ENCODE data around the gene PRSS53.
A peak's percentile ranks its signal among the peaks of the same experiment; 100 is the strongest.

The PRSS53 gene

DNA sequence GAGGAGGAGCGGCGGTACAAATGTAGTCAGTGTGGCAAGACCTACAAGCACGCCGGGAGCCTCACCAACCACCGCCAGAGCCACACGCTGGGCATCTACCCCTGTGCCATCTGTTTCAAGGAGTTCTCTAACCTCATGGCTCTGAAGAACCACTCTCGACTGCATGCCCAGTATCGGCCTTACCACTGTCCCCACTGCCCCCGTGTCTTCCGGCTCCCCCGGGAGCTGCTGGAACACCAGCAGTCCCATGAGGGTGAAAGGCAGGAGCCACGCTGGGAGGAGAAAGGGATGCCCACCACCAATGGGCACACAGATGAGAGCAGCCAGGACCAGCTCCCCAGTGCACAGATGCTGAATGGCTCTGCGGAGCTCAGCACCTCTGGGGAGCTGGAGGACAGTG is 11.7 kb downstream of the PRSS53 start:
- no peak for DNase-seq

DNA sequence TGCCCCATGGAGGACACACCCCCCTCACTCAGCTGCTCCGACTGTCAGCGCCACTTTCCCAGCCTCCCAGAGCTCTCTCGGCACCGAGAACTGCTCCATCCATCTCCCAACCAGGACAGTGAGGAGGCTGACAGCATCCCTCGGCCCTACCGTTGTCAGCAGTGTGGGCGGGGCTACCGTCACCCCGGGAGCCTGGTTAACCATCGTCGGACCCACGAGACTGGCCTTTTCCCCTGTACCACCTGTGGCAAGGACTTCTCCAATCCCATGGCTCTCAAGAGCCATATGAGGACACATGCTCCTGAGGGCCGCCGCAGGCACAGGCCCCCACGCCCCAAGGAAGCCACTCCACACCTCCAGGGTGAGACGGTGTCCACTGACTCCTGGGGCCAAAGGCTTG is 12.4 kb downstream of the PRSS53 start:
- DNase-seq = no peak

DNA sequence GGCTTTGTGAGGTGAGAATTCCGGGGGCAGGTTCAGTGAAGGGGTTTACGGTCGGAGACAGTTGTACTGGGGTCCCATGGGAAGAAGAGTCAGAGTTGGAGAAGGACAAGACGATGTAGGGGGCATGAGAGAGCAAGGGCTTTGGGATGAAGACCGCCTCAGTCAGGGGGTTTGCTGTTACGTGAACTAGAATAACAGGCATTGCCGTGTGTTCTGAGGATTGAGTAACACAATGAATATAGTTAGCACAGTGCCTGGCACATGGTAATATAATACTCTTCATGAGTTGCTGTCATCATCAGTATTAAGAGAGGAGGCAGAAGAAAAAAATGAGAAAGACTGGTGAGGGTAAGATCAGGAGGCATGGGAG is 13.9 kb downstream of the PRSS53 start:
- DNase-seq = no peak

DNA sequence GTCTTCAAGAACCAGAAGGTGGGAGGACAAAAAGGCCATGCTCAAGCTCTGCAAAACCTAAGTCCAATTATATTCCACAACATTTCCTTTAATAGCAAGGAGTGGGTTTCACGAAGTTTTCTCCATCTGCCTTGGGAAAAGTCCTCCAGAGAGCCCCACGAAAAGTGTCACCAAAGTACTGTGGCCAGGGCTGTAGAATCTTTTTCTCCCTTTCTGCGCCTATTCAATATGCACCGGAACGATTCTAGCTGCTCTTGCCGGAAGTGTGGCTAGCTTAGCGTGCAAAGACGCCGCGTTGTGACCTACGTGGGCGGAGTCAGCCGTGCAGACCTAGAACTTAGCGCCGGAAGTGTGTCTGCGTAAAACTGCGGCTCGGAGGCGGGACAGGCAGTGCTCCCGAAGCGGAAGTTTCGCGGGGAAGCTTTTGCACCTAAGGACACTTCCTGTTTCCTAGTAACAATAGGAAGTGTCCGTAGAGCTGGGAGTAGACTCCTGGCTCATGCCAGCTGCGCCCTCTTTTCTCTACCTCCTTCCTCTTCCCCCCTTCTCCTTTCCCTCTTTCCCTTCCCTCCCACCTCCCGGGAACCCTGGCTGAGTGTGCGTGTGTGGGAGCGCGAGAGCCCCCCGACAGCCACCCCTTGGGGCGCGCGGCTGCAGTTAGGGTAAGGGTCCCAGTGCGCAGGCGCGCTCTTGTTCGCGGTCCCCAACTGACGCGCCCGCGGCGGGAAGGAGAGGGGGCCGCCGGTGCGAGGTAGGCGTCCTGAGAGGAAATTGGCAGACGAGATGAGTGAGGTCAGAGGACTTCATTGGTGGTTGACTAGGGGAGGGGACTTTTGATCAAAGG is 14.6 kb downstream of the PRSS53 start, which contains the start of the genes ZNF646 and ZNF668:
ZNF646 (plus strand) TSS at position 453 of the 844 bp plus-strand sequence. CDS start 1,903 bp downstream, outside the sequence.
ZNF668 (minus strand) TSS at position 271 of the 844 bp plus-strand sequence. CDS start 9,781 bp downstream, outside the sequence.
- peak; percentile 92 to 95 (median 94) for DNase-seq

DNA sequence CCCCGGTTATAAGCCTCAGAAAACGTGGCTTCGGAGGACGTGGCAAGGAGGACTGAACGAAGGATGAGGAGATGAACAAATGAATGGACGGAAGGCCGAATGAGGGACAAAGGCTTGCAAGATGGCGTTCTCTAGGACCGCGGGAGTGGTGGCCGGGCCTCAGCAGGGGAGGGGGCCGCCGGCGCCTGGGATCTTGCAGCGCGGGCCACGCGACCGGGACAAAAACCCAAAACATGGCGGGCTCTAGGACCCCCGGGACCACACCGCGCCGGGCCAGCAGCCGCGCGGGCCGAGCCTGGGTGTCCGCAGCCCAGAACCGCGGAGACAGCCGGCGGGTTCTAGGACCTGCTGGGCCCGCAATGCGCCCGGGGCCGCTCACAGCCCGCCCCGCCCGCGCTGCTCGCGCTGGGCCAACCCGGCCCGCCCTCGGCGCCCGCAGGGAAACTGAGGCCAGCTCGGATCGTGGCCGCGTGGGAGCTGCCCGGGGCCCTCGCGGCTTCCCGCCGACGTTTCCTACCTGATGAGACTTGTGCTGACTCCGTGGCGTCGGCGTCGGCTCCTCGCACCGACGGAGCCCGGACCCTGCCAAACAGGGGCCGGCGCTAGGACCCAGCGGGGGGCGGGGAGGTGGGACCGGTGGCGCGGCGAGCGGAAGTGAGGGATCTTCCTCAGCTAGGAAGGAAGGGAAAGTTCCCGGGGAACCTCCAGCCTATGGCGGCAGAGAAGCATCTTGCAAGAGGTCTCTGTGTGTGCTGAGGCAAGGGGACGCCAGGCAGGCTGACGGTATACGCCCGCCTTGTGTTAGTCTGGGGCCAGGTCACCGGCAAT is 15.4 kb downstream of the PRSS53 start:
- DNase-seq = peak; percentile 70 to 75 (median 73)

DNA sequence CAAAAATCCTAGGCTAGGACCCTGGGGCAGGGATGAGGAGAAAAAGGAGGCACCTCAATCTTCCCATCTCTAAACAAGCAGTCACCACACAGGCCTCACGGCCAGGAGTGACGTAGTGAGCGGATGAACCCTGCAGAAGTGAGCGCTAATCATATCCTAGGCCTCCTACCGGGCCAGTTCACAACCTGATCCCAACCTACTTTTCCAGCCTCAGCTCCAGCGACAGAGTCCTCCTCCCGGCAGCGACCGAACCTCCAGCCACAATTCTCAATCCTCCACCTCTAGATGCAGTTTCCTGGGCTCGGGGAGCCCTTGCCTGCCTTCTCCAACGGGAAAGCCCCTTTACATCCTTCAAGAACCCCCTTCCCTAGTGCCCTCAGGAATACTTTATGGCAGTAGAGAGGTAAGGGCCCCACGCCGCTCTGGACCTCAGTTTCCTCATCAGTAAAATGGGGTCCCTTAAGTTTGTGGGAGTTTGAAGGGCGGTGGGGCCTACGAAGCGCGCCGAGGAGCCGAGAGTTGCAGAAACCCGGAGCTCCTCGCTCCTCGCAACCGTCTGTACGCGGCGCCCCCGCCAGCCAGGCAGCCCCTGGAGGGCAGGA is 16.1 kb downstream of the PRSS53 start:
- no peak for DNase-seq

DNA sequence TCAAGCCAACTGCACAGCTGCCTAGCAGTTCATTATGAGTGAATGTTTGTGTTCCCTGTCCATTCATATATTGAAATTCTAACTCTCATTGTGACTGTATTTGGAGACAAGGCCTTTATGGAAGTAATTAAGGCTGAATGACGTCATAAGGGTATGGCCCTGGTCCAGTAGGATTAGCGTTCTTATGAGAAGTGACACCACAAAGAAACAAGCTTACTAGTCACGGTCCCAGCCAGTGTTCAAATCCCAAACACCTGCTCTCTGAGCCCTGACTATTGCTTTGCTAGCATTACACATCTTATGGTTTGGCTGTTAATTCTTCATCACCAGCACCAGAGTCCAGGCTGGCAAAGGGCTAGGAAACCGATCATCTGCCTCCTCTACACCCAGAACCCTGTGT is 16.9 kb downstream of the PRSS53 start:
- DNase-seq = no peak

DNA sequence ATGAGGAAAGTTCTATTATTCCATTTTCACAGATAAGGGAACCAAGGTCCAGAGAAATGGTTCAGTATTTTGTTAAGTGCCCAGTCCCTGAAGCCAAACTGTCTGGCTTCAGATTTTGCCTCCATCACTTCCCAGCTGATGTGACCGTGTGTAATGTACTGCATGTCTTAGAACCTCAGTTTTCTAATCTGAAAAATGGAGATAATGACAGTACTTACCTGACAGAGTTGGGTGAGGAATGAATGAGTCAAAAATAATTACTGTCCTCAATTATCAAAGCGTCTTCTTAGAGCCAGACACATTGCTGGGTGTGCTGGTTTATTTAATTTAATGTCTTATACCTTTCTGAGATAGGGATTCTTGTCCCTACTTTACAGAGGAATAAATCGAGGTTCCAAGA is 21.4 kb downstream of the PRSS53 start:
- DNase-seq = no peak

DNA sequence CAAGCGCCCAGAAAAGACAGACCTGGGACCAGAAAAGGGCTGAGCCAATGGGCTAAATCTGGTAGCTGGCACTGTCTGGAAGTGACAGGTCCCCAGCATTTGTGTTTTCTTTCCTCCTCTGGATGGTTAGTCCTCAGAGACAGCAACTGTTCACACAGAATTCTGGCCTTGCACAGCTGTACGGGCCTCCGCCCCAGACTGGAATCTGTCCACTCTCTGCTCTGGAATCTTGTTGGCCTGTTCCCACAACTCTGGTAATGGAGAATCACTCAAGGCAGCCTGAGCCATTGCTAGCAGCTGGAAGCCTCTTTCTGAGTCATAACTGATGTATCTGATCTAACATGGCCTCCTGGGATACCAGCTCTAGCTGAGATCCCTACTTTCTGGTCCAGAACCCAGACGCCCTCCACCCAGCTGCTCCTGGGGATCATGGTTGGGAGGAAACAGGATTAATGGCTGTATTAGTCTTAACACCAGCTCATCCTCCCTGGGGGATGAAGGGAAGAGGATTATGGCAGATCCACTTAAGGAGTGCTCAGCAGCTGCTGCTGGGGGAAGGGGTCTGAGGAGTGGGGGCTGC is 23.8 kb downstream of the PRSS53 start:
- no peak for DNase-seq

DNA sequence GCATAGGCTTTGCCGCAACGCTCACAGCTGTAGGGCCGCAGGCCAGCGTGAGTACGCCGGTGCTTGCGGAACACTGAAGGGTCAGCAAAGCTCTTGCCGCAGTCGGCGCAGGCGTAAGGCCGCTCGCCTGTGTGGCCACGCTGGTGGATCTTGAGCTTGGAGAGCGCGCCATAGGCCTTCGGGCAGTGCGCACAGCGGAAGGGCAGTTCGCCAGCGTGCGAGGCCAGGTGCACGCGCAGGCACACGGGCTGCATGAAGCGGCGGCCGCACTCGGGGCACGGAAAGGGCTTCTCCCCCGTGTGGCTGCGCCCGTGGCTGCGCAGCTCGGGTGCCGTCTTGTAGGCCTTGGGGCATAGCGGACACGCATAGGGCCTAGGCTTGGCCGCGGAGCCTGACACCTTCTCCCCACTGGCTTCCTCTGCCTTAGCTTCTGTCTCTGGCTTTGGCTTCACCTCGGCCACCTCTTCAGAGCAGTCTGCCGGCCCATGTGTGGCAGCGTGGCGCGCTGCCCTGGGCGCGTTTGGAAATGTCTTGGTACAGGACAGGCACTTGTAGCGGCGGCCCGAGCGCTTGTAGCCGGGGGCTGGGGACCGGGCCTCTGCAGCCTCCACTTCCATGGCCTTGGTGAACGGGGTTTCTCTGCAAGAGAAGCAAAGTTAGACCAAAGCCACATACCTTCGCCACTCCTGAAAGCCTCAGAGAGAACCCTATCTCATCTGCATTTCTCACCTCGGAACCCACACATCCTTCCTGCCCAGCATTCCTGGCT is 24.7 kb downstream of the PRSS53 start:
- DNase-seq = no peak

DNA sequence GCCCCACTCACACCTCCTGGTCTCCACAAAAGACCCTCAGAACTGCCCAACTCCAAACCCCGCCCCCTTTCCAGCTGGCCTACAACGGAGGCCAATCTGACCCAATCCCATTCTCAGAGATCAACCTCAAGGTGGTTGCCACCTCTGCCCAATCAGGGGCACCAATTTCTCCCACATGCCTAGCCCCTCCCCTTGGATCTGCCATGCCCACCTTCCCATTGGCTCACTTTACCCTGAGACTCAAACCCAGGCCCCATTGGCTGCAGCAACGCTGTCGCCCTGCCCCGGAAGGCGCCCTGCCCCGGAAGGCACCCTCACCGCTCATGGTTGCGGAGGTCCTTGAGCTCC is 25.3 kb downstream of the PRSS53 start:
- no peak for DNase-seq

DNA sequence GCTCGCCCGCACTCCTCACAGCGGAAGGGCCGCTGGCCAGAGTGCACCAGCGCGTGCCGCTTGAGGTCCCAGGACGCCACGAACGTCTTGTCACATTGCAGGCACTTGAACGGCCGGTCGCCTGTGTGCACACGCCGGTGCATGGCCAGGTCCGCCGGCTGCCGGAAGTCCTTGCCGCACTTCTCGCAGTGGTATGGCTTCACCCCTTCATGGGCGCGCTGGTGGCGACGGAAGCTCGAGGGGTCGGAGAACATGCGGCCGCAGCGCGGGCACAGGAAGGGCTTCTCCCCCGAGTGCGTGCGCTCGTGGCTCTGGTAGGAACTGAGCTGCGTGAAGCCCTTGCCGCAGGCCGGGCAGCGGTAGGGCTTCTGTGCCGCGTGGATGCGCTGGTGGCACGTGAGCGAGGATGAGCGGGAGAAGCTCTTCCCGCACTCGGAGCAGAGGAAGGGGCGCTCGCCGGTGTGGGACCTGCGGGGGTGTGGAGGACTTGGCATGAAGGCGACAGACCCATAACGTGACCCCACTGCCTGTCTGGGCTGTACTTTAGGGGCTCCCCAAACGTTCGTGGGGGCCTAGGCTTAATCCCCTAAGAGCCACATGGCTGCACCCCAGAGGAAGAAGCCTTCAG is 26.8 kb downstream of the PRSS53 start:
- no peak for DNase-seq

DNA sequence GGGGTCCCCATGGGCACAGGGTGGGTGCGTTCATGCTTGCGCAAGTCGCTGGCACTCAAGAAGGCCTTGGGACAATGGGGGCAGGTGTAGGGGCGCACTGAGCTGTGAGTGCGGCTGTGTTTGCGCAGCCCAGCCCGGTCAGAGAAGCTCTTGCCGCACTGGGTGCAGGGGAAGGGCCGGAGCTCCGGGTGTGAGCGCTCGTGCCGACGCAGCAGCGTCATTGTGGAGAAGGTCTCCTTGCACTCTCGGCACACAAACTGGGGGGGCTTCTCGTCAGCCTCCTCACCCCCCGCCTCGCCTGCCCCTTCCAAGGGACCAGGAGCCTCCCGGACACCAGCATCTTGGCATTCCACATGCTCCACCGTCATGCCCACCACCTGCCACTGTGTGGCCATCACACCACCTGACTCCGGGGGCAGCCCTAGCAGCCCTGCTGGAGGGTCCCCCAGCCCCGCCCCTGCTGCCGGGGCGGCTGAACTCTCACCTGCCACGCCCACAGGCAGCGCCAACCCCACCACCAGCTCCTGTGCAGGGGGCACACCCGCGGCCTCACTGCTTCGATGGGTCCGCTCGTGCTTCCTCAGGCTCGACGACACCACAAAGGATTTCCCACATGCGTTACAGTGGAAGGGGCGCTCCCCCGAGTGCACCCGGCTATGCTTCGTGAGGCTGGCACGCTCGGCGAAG is 27.5 kb downstream of the PRSS53 start:
- DNase-seq = no peak

DNA sequence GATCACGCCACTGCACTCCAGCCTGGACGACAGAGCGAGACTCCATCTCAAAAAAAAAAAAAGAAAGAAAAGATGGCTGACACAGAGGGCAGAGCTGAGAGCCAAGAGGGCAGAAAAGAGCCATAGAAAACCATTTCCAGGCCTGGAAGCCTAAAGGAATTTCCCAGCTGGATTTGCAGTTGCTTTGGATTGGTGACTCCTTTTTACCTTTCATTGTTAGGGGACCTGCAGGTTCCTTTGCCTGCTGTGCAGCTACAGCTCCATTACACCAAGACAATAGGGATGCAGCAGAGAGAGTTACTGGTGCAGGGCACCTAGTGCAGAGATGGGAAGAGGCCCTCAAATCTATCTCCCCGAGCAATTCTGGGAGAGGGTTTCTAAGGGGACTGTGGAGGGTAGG is 33.1 kb downstream of the PRSS53 start:
- no peak for DNase-seq

DNA sequence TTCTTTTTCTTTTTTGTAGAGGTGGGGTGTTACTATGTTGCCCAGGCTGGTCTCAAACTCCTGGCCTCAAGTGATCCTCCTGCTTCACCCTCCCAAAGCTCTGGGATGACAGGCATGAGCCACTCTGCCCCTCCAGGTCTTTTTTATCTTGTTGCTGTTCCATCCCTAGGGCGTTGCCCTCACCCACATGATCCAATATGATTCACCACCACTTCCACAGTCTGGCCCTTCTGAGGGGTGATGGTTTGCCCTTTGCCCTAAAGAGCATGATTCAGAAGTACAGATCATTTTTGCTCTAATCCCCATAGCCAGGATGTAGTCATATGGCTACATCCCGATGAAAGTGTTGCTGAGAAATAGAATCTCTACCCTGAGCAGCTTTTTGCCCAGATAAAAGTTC is 36.6 kb downstream of the PRSS53 start:
- DNase-seq = no peak

DNA sequence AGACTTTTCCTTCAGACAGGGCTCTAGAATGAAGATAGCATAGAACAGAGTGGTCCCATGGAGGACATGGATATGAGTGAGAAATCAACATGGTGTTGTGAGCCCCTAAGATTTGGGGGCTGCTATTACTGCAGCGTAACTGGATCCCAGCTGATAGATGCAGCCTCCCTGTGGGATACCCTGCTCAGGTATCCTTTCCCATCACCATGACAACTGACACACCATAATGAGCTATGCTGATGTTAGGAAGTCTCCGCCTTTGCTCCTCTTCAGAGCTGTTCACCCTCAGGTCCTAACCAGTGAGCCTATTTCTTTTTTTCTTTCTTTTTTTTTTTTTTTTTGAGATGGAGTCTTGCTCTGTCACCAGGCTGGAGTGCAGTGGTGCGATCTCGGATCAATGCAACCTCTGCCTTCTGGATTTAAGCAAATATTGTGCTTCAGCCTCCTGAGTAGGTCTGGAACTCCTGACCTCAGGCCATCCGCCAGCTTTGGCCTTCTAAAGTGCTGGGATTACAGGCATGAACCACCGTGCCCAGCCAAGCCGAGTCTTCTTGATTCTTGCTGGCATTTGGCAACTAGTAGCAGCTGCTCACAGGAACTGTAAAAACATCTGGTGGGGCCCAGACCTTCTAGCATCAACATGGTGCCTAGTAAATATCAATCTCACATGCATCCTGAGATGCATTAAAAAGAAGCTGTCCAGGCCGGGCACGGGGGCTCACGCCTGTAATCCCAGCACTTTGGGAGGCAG is 38.3 kb downstream of the PRSS53 start:
- DNase-seq = no peak

DNA sequence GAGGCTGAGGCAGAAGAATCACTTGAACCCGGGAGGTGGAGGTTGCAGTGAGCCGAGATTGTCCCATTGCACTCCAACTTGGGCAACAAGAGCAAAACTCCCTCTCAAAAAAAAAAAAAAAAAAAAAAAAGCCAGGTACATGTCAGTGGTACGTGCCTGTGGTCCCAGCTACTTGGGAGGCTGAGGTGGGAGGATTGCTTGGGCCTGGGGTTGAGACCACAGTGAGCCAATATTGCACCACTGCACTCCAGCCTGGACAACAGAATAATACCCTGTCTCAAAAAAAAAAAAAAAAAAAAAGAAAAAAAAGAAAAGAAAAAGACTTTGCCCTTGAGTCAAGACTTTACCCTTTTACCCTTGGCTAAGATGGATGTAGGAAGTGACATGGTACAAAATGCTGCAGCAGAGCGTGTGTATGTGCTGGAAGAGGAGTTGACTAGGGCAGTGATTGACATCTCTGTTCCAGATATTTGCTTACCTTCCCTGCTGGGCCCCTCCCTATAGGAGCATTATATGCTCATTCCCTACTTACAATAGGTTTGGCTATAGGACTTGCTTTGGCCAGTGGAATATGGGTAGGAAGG is 44.8 kb downstream of the PRSS53 start:
- DNase-seq = no peak

DNA sequence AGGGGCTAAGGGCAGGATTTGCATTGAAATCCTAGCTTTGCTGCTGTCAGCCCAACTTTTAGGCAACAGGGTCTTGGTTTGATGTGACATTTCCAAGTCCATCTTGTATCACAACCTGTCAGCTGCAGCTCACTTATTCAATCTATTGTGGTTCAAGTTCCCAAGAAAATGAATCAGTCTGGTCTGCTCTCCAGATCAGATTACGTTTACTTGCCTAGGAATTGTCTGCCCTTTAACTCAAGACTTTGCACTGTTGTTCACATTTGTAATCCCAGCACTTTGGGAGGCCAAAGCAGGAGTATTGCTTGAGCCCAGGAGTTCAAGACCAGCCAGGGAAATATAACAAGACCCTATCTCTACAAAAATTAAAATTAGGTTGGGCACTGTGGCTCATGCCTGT is 45.4 kb downstream of the PRSS53 start:
- no peak for DNase-seq

DNA sequence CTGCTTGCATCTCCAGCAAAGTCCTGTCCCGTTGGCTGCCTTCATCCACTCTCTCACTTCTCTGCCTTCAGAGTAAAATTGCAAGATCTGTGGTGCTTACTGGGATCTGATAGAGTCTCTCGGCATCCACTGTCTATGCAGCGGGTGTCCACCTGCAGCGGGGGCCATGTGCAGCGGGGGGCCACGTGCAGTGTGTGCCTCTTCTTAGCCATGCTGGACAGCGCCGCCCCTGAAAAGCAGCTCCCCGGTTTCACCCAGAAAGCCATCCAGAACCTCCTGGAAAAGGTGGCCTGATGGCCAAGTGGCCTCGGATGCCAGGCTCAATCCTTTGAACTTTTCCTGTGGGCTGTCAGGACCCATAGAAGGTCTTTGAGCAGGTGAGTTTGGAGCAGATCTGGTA is 45.9 kb downstream of the PRSS53 start:
- DNase-seq = no peak

DNA sequence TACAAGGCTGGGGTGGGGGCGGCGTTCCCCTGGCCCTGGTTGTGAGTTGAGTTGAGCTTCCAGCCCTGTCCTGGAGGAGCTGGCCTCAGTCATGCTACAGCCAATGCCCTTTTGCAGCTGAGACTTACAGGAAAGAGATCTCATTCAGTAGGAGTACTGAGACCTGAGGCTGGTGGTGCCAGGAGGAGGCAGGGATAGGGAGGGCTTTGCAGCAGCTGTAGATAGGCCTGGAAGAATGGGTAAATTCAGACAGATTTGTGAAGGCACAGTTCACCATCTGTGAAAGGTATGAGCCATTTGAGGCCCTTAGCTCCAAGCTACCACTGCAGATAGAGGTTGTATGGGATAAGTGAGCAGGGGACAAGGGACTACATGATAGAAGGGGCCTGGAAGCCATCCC is 49.8 kb downstream of the PRSS53 start:
- no peak for DNase-seq

All from activated CD4-positive, CD25-positive, alpha-beta regulatory T cell (primary cell).